GM13977 (cell line): ENCODE measurements around the gene C16orf74.

Experiments used
- DNase-seq: peaks from one replicate; pipeline ENCODE4 v3.0.0; 2012; ENCODE audit warnings: low spot score
- CTCF ChIP-seq: IDR thresholded peaks from 2 replicates; pipeline ENCODE4 v1.5.1; 2012; ENCODE audit warnings: mild to moderate bottlenecking, control low read depth; ENCODE audit not compliant: insufficient read depth; ENCODE audit errors: extremely low read depth, missing control alignments
- in situ Hi-C: fragments of 300-500 bp; cut with MboI; formaldehyde crosslinking; loops from one replicate; pipeline ENCODE4 v1.12.0; 2022; ENCODE audit warnings: low sequenced_read_pairs, low pct_unique_long_range_greater_than_20kb, mixed read lengths, inconsistent platforms; ENCODE audit not compliant: unreplicated experiment

The C16orf74 gene

GRCh38 chr16:85717393-85718152, 33.3 kb downstream of the C16orf74 start:
- in situ Hi-C loops = no loop called here
- DNase-seq = peak; percentile 82
- TF ChIP-seq CTCF = peak; percentile 75

- TF ChIP-seq CTCF = no peak
- DNase-seq = no peak
- in situ Hi-C loops = no loop called here
Measured at GRCh38 chr16:85716680-85717038, 34.2 kb downstream of the C16orf74 start.

- TF ChIP-seq CTCF = no peak
- in situ Hi-C loops = no loop called here
Measured at GRCh38 chr16:85716022-85716679, 34.7 kb downstream of the C16orf74 start.

GRCh38 chr16:85715169-85716021, 35.5 kb downstream of the C16orf74 start:
- no peak for DNase-seq
- in situ Hi-C loops = no loop called here
- TF ChIP-seq CTCF = no peak

More at GRCh38 chr16:85716022-85716679, 34.7 kb downstream of the C16orf74 start:
- DNase-seq = no peak

GRCh38 chr16:85712801-85713200, 38.1 kb downstream of the C16orf74 start:
- TF ChIP-seq CTCF = no peak
- in situ Hi-C loops = no loop called here
- no peak for DNase-seq

- TF ChIP-seq CTCF = no peak
- in situ Hi-C loops = no loop called here
- DNase-seq = no peak
Measured at GRCh38 chr16:85711982-85712587, 38.8 kb downstream of the C16orf74 start.
